ENCODE data around the gene TIMM17A.

DNA sequence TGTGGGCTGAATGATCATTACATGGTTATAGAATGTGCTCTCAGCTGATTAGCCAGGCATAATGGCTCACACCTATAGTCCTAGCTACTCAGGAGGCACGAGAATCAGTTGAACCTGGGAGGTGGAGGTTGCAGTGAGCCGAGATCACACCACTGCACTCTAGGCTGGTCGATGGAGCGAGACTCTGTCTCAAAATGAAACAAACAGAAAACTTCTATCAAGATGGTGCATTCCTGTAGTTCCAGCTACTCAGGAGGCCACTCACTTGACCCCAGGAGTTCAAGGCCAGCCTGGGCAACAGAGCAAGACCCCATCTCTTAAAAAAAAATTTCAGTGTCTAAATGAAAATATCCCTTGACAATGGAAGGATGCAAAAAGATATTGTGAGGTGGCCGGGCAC lies 10.9 kb downstream of the TIMM17A start:
- TF ChIP-seq, protein P1, sequence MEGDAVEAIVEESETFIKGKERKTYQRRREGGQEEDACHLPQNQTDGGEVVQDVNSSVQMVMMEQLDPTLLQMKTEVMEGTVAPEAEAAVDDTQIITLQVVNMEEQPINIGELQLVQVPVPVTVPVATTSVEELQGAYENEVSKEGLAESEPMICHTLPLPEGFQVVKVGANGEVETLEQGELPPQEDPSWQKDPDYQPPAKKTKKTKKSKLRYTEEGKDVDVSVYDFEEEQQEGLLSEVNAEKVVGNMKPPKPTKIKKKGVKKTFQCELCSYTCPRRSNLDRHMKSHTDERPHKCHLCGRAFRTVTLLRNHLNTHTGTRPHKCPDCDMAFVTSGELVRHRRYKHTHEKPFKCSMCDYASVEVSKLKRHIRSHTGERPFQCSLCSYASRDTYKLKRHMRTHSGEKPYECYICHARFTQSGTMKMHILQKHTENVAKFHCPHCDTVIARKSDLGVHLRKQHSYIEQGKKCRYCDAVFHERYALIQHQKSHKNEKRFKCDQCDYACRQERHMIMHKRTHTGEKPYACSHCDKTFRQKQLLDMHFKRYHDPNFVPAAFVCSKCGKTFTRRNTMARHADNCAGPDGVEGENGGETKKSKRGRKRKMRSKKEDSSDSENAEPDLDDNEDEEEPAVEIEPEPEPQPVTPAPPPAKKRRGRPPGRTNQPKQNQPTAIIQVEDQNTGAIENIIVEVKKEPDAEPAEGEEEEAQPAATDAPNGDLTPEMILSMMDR (IDR thresholded peaks at IDR 0.05): no peak
- TF ChIP-seq EZH2 (IDR thresholded peaks at IDR 0.05) (no peak), EZH2phosphoT487 (IDR thresholded peaks at IDR 0.05) (no peak)

Measured in neural progenitor cell (in vitro differentiated cells).